ENCODE measurements around the gene SETD6. TPM values are rescaled to one million over a fixed set of nuclear protein-coding genes. Genes with fewer than 3 reads are reported as not detected.

Gene SETD6
- total and polyA plus RNA-seq, 12 donors: 8.9 to 18.9 (median 12.2) TPM

DNA sequence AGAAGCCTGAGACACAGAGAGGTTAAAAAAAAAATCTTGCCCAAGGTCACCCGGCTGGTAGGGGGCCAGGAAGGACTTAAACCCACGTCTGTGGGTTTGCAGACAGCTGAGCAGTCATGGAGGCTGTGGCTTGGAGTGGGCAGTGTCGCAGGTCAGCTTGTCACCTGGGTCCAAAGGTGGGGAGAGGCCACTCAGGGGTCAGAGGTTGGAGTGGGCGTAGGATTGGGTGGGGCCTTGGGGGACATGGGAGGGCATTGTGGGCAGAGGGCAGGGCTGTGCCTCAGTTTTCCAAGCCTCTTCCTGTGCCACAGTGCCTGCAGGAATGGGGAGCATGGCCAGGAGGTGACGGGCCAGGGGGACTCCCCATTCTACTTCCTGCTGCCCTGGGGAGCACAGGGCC is 17.4 kb upstream of the SETD6 start:
- H3K9me3 ChIP-seq: no peaks in the 10 kb centered on the region
- H3K27me3 ChIP-seq: peaks cover 0 to 34% (median 0%) of the 10 kb centered on the region in 7 donors
- TF ChIP-seq, protein P1, sequence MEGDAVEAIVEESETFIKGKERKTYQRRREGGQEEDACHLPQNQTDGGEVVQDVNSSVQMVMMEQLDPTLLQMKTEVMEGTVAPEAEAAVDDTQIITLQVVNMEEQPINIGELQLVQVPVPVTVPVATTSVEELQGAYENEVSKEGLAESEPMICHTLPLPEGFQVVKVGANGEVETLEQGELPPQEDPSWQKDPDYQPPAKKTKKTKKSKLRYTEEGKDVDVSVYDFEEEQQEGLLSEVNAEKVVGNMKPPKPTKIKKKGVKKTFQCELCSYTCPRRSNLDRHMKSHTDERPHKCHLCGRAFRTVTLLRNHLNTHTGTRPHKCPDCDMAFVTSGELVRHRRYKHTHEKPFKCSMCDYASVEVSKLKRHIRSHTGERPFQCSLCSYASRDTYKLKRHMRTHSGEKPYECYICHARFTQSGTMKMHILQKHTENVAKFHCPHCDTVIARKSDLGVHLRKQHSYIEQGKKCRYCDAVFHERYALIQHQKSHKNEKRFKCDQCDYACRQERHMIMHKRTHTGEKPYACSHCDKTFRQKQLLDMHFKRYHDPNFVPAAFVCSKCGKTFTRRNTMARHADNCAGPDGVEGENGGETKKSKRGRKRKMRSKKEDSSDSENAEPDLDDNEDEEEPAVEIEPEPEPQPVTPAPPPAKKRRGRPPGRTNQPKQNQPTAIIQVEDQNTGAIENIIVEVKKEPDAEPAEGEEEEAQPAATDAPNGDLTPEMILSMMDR (IDR thresholded peaks at IDR 0.05): no peak
- no peak overlapping the region for H3K4me3 ChIP-seq
- ATAC-seq (no peak), DNase-seq (no peak)
- H3K4me1 ChIP-seq: peaks cover 21 to 78% (median 34%) of the 10 kb centered on the region in 9 donors
- WGBS, 2 donors: 71 to 72% methylated on average over 5 of the region's 5 CpGs
- H3K36me3 ChIP-seq: peaks cover 0 to 43% (median 0%) of the 10 kb centered on the region in 9 donors
- peak overlapping the region in 7 of 10 donors; percentile 19 to 86 (median 43) for H3K27ac ChIP-seq
- intact Hi-C loops (cut with DNase I): loop anchor here in 1 of 10 donors (10.0 kb wide), 1 partner anchor 257 kb away; no protein-coding TSS in a partner anchor

DNA sequence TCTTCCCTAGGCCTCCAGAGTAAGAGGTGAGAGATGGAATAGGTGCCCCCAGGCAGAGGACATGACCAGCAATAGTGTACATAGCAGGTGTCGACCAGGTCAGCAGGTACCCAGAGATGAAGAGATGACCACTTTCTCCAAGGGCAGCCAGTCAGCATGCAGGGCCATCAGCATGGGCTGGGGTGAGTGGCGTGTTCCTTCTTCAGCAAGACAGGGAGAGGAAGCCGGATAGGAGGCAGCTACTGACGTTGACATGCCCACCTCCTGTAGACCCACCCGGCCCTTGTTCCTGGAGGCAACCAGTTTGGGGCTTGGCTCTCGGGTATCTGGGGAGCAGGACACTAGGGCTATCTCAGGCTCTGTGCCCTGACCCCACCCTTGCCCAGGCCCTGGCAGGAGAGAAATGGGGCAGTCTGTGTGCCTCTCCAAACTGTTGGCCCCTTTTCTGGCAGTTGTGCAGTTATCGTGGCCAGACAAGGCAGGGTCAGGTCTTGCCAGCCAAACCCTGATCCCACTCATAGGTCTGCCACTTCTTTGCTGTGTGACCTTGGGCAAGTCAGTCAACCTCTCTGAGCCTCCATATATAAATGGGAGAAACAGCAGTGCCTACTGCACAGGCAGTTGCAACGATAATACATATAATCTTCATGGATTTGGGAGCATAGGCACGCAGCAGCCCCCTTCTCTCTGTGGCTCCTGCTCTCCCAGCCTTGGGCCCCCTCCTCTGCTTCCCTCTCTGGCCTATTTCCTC is 16.8 kb upstream of the SETD6 start:
- no peak overlapping the region for H3K4me3 ChIP-seq
- TF ChIP-seq, protein P1 (IDR thresholded peaks at IDR 0.05): no peak
- DNase-seq (no peak), ATAC-seq (no peak)
- WGBS, 2 donors: 81 to 82% methylated on average over 9 of the region's 9 CpGs
- H3K27me3 ChIP-seq: peaks cover 0 to 34% (median 0%) of the 10 kb centered on the region in 7 donors
- intact Hi-C loops (cut with DNase I): loop anchor here in 1 of 10 donors (10.0 kb wide), 1 partner anchor 256 kb away; no protein-coding TSS in a partner anchor
- H3K36me3 ChIP-seq: peaks cover 0 to 45% (median 0%) of the 10 kb centered on the region in 9 donors
- H3K27ac ChIP-seq: peak overlapping the region in 3 of 10 donors; percentile 34 to 44 (median 43)
- peaks cover 21 to 72% (median 30%) of the 10 kb centered on the region in 9 donors for H3K4me1 ChIP-seq
- no peaks in the 10 kb centered on the region for H3K9me3 ChIP-seq

DNA sequence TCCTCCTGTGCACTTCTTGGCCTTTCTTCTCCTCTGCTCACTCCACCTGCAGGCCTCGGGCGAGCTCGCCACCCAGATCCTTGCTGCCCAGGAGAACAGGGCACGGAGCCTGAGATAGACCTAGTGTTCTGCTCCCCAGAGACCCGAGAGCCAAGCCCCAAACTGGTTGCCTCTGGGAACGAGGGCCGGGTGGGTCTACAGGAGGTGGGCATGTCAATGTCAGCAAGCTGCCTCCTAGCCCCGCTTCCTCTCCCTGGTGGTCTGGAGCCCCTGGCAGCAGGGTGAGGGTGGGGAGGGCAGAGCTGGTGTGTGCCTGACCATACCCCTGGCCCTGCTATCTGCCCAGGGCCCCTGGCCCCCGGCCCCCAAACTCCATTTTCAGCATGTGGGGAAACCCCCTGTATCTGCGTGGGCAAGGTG is 16.2 kb upstream of the SETD6 start:
- H3K27me3 ChIP-seq: peaks cover 0 to 34% (median 0%) of the 10 kb centered on the region in 7 donors
- TF ChIP-seq, protein P1 (IDR thresholded peaks at IDR 0.05): no peak
- intact Hi-C loops (cut with DNase I): loop anchor here in 1 of 10 donors (10.0 kb wide), 1 partner anchor 256 kb away; no protein-coding TSS in a partner anchor
- no peak overlapping the region for H3K4me3 ChIP-seq
- WGBS, 2 donors: 88 to 89% methylated on average over 10 of the region's 10 CpGs
- H3K4me1 ChIP-seq: peaks cover 21 to 71% (median 30%) of the 10 kb centered on the region in 9 donors
- peaks cover 0 to 45% (median 2%) of the 10 kb centered on the region in 9 donors for H3K36me3 ChIP-seq
- ATAC-seq (no peak), DNase-seq (no peak)
- no peaks in the 10 kb centered on the region for H3K9me3 ChIP-seq
- H3K27ac ChIP-seq: peak overlapping the region in 1 of 10 donors; percentile 34

DNA sequence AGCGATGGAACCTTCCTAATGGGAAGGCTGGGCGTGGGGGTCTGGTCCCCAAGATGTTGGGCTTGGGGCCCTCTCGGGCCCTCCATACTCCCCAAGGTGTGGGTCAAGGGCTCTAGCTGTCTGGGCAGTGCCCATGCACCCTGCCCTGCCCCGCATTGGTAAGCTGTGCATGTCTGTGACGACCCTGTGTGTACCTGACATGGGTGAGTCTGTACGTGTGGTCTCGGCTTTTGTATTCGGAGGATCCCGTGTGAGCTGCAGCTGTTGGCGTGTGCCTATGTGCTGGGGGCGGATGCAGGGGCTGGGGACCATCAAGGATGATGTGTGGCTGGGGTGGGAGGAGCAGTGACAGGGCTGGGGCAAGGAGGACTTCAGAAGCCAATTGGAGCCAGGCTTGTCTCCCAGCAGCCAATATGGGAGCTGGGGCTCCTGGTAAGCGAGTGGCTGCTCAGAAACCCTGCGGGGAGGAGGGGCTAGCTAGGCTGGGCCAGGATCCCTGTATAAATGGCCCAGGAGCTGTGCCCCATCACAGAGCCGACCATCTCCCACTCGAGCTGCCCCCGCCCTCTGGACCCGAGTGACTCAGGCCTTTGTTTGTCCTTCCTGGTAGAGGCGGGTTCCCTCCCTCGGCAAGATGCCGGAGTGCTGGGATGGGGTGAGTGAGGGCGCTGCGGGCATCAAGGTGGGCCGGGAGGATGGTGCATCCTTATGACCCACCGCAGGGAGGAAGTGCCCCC is 15.5 kb upstream of the SETD6 start, which contains the start of gene NDRG4:
TSS of gene NDRG4 (plus strand) at position 529 of the 737 bp plus-strand sequence. CDS start at position 635, 106 bp downstream.
- ATAC-seq: peak; percentile 13 to 52 (median 33)
- H3K4me3 ChIP-seq: peak within 1 kb of the TSS in 5 of 10 donors; percentile 13 to 37 (median 23)
- TF ChIP-seq, protein P1 (IDR thresholded peaks at IDR 0.05): no peak

More for the DNA sequence above, 15.5 kb upstream of the SETD6 start, which contains the start of gene NDRG4:
- Histone ChIP-seq H3K9me3 (no peaks in the 10 kb centered on the region), H3K27me3 (peaks cover 0 to 34% (median 0%) of the 10 kb centered on the region in 7 donors), H3K36me3 (peaks cover 0 to 47% (median 9%) of the 10 kb centered on the region in 9 donors), H3K4me1 (peaks cover 19 to 64% (median 25%) of the 10 kb centered on the region in 9 donors), H3K27ac (peak within 1 kb of the TSS in 5 of 10 donors; percentile 20 to 43 (median 34))
- intact Hi-C loops (cut with DNase I): loop anchor here in 2 of 10 donors (10.0 kb wide), 2 partner anchors 155 to 255 kb away; no protein-coding TSS in a partner anchor
- peak; percentile 50 to 58 for DNase-seq
- WGBS, 2 donors: 53 to 55% methylated on average over 24 of the region's 24 CpGs

Measured in heart right ventricle (tissue), 16 donors.